Naive thymus-derived CD4-positive, alpha-beta T cell (primary cell): ENCODE results near the gene ANKRD44. TPM values are rescaled to one million over a fixed set of nuclear protein-coding genes. Genes with fewer than 3 reads are reported as not detected.
A peak's percentile ranks its signal among the peaks of the same experiment; 100 is the strongest.

Experiments used
- ATAC-seq: fragments of 150-1000 bp; cut with Tn5 transposase; 2 replicates; pipeline ENCODE4 v1.10.0; 2021; ENCODE audit warnings: mild to moderate bottlenecking, moderate library complexity
- CTCF ChIA-PET: fragments of 350-600 bp; sonication (Branson Sonifier 250); formaldehyde crosslinking; loops from one replicate; lab custom pipeline; 2021; ENCODE audit warnings: antibody characterized with exemption; lab: Charles Lee
- POLR2A ChIA-PET: fragments of 350-600 bp; sonication (Branson Sonifier 250); formaldehyde crosslinking; loops from one replicate; lab custom pipeline; 2021; ENCODE audit warnings: antibody characterized with exemption, inconsistent platforms; lab: Charles Lee
- DNase-seq, 9 donors: peaks; one replicate each; pipeline versions ENCODE4 v3.0.0 to v3.0.0-alpha.2; 2020 to 2022; ENCODE audit warnings: mixed read lengths in 1 of 9
- H3K27ac ChIP-seq: one replicate; pipeline ENCODE4 v1.7.0; 2013; ENCODE audit warnings: mild to moderate bottlenecking, low read depth, low read length, moderate library complexity
- H3K27me3 ChIP-seq, 2 donors: one replicate each; pipeline ENCODE4 v1.7.0; 2013; ENCODE audit warnings: low read length in 2 of 2, mild to moderate bottlenecking in 2 of 2, moderate library complexity in 2 of 2; ENCODE audit not compliant: control insufficient read depth in 2 of 2, insufficient read depth in 2 of 2
- H3K36me3 ChIP-seq, 3 experiments: 1 replicate in 2 of 3; 2 replicates in 1 of 3; pipeline ENCODE4 v1.7.0; 2013; ENCODE audit warnings: low read length in 3 of 3, mild to moderate bottlenecking in 3 of 3, moderate library complexity in 1 of 3; ENCODE audit not compliant: insufficient read depth in 3 of 3, control insufficient read depth in 2 of 3
- H3K4me1 ChIP-seq, 2 donors: one replicate each; pipeline ENCODE4 v1.7.0; 2013; ENCODE audit warnings: low read length in 2 of 2, mild to moderate bottlenecking in 2 of 2, moderate library complexity in 1 of 2; ENCODE audit not compliant: control insufficient read depth in 2 of 2, insufficient read depth in 2 of 2
- H3K4me3 ChIP-seq: 2 replicates; pipeline ENCODE4 v1.7.0; 2013; ENCODE audit warnings: mild to moderate bottlenecking, low read length
- H3K9me3 ChIP-seq, 3 experiments: 1 replicate in 2 of 3; 2 replicates in 1 of 3; pipeline ENCODE4 v1.7.0; 2013; ENCODE audit warnings: low read length in 3 of 3; ENCODE audit not compliant: control insufficient read depth in 2 of 3
- H3K27ac Mint-ChIP-seq, 9 donors: one replicate each; pipeline ENCODE4 v1.8.0; 2020 to 2022; ENCODE audit warnings: mixed read lengths in 9 of 9, mild to moderate bottlenecking in 8 of 9, moderate library complexity in 5 of 9, inconsistent platforms in 2 of 9
- H3K27me3 Mint-ChIP-seq, 5 donors: one replicate each; pipeline ENCODE4 v1.8.0; 2021 to 2022; ENCODE audit warnings: mixed read lengths in 5 of 5, mild to moderate bottlenecking in 1 of 5
- H3K36me3 Mint-ChIP-seq, 5 donors: one replicate each; pipeline ENCODE4 v1.8.0; 2020 to 2022; ENCODE audit warnings: mixed read lengths in 5 of 5, mild to moderate bottlenecking in 3 of 5, inconsistent platforms in 1 of 5
- H3K4me1 Mint-ChIP-seq, 7 donors: one replicate each; pipeline ENCODE4 v1.8.0; 2020 to 2022; ENCODE audit warnings: mixed read lengths in 7 of 7, mild to moderate bottlenecking in 3 of 7, inconsistent platforms in 1 of 7
- H3K4me3 Mint-ChIP-seq, 10 donors: one replicate each; pipeline ENCODE4 v1.8.0; 2020 to 2022; ENCODE audit warnings: mild to moderate bottlenecking in 10 of 10, mixed read lengths in 10 of 10, moderate library complexity in 6 of 10, inconsistent platforms in 2 of 10
- H3K9me3 Mint-ChIP-seq, 11 donors: one replicate each; pipeline ENCODE4 v1.8.0; 2020 to 2022; ENCODE audit warnings: mixed read lengths in 11 of 11, mild to moderate bottlenecking in 4 of 11, inconsistent platforms in 1 of 11, moderate library complexity in 1 of 11
- intact Hi-C, 2 donors: fragments of 100-400 bp; cut with micrococcal nuclease; formaldehyde crosslinking; loops; one replicate each; pipeline ENCODE4 v1.15.1; 2023
- polyA plus RNA-seq, 2 donors: library from polyadenylated mRNA; unstranded; fragments of 300-500 nt; fragmentation: Illumina TruSeq; gene quantifications; one replicate each; pipeline ENCODE4 v1.2.3, GENCODE V29; 2021
- total RNA-seq, 6 experiments: library from RNA in 5 of 6; stranded (reverse) in 5 of 6; gene quantifications; 1 replicate in 5 of 6; 2 replicates in 1 of 6; pipeline ENCODE4 v1.2.3 and lab custom pipeline; 2021 to 2026

Gene ANKRD44
- total and polyA plus RNA-seq, 7 experiments from 2014 or later, result 88.6 to 296 (median 235) TPM

GRCh38 chr2:197079832-197080555 is 230.6 kb downstream of the ANKRD44 start:
- DNase-seq (no peak), ATAC-seq (no peak)
- CTCF ChIA-PET, result interaction anchor here (0.6 kb wide), 1 partner anchor 9 kb away, joined by 3 read pairs; no protein-coding TSS in a partner anchor
- Mint-ChIP-seq H3K36me3 (peaks cover 46 to 85% (median 79%) of the 10 kb centered on the region in 5 donors), H3K4me1 (peaks cover 8 to 29% (median 18%) of the 10 kb centered on the region in 7 donors), H3K27me3 (no peaks in the 10 kb centered on the region), H3K9me3 (peaks cover 0 to 6% (median 0%) of the 10 kb centered on the region in 11 donors), H3K4me3 (no peak overlapping the region), H3K27ac (peak overlapping the region in 7 of 9 donors; percentile 18 to 84 (median 42))
- Histone ChIP-seq H3K27ac (no peak overlapping the region), H3K9me3 (no peaks in the 10 kb centered on the region), H3K4me3 (no peak overlapping the region), H3K36me3 (peaks cover 37 to 98% (median 45%) of the 10 kb centered on the region in 3 experiments), H3K4me1 (peaks cover 0 to under 1% of the 10 kb centered on the region in 2 donors), H3K27me3 (no peaks in the 10 kb centered on the region)
- intact Hi-C loops, result no loop called here
- POLR2A ChIA-PET, result no interaction called here

- peaks cover 37 to 95% (median 45%) of the 10 kb centered on the region in 3 experiments for H3K36me3 ChIP-seq
- no peak for ATAC-seq
- no peak overlapping the region for H3K4me3 Mint-ChIP-seq
- POLR2A ChIA-PET, result interaction anchor here (0.7 kb wide), 1 partner anchor 173 kb away, joined by 3 read pairs; no protein-coding TSS in a partner anchor
- intact Hi-C loops, result no loop called here
- no peak overlapping the region for H3K4me3 ChIP-seq
- H3K27me3 Mint-ChIP-seq, result no peaks in the 10 kb centered on the region
- H3K27ac ChIP-seq, result no peak overlapping the region
- CTCF ChIA-PET, result interaction anchor here (1.0 kb wide), 1 partner anchor 34 kb away, joined by 7 read pairs; no protein-coding TSS in a partner anchor
- no peaks in the 10 kb centered on the region for H3K9me3 ChIP-seq
- peak overlapping the region in 6 of 9 donors; percentile 18 to 70 (median 42) for H3K27ac Mint-ChIP-seq
- H3K36me3 Mint-ChIP-seq, result peaks cover 46 to 89% (median 82%) of the 10 kb centered on the region in 5 donors
- peaks cover 8 to 35% (median 23%) of the 10 kb centered on the region in 7 donors for H3K4me1 Mint-ChIP-seq
- H3K27me3 ChIP-seq, result no peaks in the 10 kb centered on the region
- peaks cover 0 to 6% (median 0%) of the 10 kb centered on the region in 11 donors for H3K9me3 Mint-ChIP-seq
- DNase-seq, result no peak
- H3K4me1 ChIP-seq, result peaks cover 0 to 6% of the 10 kb centered on the region in 2 donors
Observed at GRCh38 chr2:197079414-197079813, 231.2 kb downstream of the ANKRD44 start.

GRCh38 chr2:197078535-197078934 is 232.0 kb downstream of the ANKRD44 start:
- Histone ChIP-seq H3K9me3 (no peaks in the 10 kb centered on the region), H3K27ac (no peak overlapping the region), H3K36me3 (peaks cover 33 to 95% (median 45%) of the 10 kb centered on the region in 3 experiments), H3K4me3 (no peak overlapping the region), H3K4me1 (peaks cover 0 to 6% of the 10 kb centered on the region in 2 donors), H3K27me3 (no peaks in the 10 kb centered on the region)
- no peaks in the 10 kb centered on the region for H3K27me3 Mint-ChIP-seq
- peak overlapping the region in 8 of 9 donors; percentile 26 to 83 (median 42) for H3K27ac Mint-ChIP-seq
- H3K4me3 Mint-ChIP-seq, result no peak overlapping the region
- POLR2A ChIA-PET, result no interaction called here
- ATAC-seq (no peak), DNase-seq (no peak)
- peaks cover 40 to 89% (median 82%) of the 10 kb centered on the region in 5 donors for H3K36me3 Mint-ChIP-seq
- intact Hi-C loops, result no loop called here
- CTCF ChIA-PET, result interaction anchor here (1.0 kb wide), 1 partner anchor 35 kb away, joined by 7 read pairs; no protein-coding TSS in a partner anchor
- H3K9me3 Mint-ChIP-seq, result peaks cover 0 to 6% (median 0%) of the 10 kb centered on the region in 11 donors
- H3K4me1 Mint-ChIP-seq, result peaks cover 8 to 44% (median 27%) of the 10 kb centered on the region in 7 donors

GRCh38 chr2:197077336-197077735 is 233.2 kb downstream of the ANKRD44 start:
- no peak for ATAC-seq
- H3K9me3 ChIP-seq, result no peaks in the 10 kb centered on the region
- no peaks in the 10 kb centered on the region for H3K27me3 Mint-ChIP-seq
- ChIA-PET CTCF (no interaction called here), POLR2A (no interaction called here)
- H3K4me1 Mint-ChIP-seq, result peaks cover 12 to 56% (median 36%) of the 10 kb centered on the region in 7 donors
- peak overlapping the region in 4 of 9 donors; percentile 7 to 41 (median 20) for H3K27ac Mint-ChIP-seq
- H3K36me3 ChIP-seq, result peaks cover 25 to 91% (median 34%) of the 10 kb centered on the region in 3 experiments
- no peak overlapping the region for H3K4me3 Mint-ChIP-seq
- intact Hi-C loops, result no loop called here
- no peaks in the 10 kb centered on the region for H3K27me3 ChIP-seq
- no peak overlapping the region for H3K27ac ChIP-seq
- H3K4me1 ChIP-seq, result peaks cover 0 to 6% of the 10 kb centered on the region in 2 donors
- peaks cover 38 to 88% (median 81%) of the 10 kb centered on the region in 5 donors for H3K36me3 Mint-ChIP-seq
- DNase-seq, result no peak
- peaks cover 0 to 6% (median 0%) of the 10 kb centered on the region in 11 donors for H3K9me3 Mint-ChIP-seq
- no peak overlapping the region for H3K4me3 ChIP-seq

GRCh38 chr2:197076652-197077051 is 233.9 kb downstream of the ANKRD44 start:
- POLR2A ChIA-PET, result no interaction called here
- H3K27ac Mint-ChIP-seq, result peak overlapping the region in 5 of 9 donors; percentile 1 to 41 (median 28)
- CTCF ChIA-PET, result interaction anchor here (1.0 kb wide), 2 partner anchors 37 to 235 kb away, joined by 3 read pairs; no protein-coding TSS in a partner anchor
- peak overlapping the region in 1 of 10 donors; percentile 14 for H3K4me3 Mint-ChIP-seq
- no peak overlapping the region for H3K27ac ChIP-seq
- ATAC-seq (no peak), DNase-seq (no peak)
- H3K9me3 ChIP-seq, result no peaks in the 10 kb centered on the region
- H3K36me3 ChIP-seq, result peaks cover 25 to 84% (median 28%) of the 10 kb centered on the region in 3 experiments
- no peaks in the 10 kb centered on the region for H3K27me3 ChIP-seq
- peaks cover 0 to 6% (median 0%) of the 10 kb centered on the region in 11 donors for H3K9me3 Mint-ChIP-seq
- H3K4me3 ChIP-seq, result no peak overlapping the region
- H3K27me3 Mint-ChIP-seq, result no peaks in the 10 kb centered on the region
- intact Hi-C loops, result no loop called here
- peaks cover 0 to 6% of the 10 kb centered on the region in 2 donors for H3K4me1 ChIP-seq
- peaks cover 8 to 63% (median 43%) of the 10 kb centered on the region in 7 donors for H3K4me1 Mint-ChIP-seq
- peaks cover 33 to 86% (median 76%) of the 10 kb centered on the region in 5 donors for H3K36me3 Mint-ChIP-seq

- ChIA-PET POLR2A (no interaction called here), CTCF (interaction anchor here (1.0 kb wide), 2 partner anchors 38 to 236 kb away, joined by 3 read pairs; no protein-coding TSS in a partner anchor)
- peak overlapping the region in 5 of 9 donors; percentile 26 to 69 (median 58) for H3K27ac Mint-ChIP-seq
- DNase-seq, result peak in 2 of 9 donors; percentile 17 to 20
- H3K27me3 Mint-ChIP-seq, result no peaks in the 10 kb centered on the region
- H3K9me3 ChIP-seq, result no peaks in the 10 kb centered on the region
- peaks cover 0 to 6% (median 0%) of the 10 kb centered on the region in 11 donors for H3K9me3 Mint-ChIP-seq
- peaks cover 0 to 6% of the 10 kb centered on the region in 2 donors for H3K4me1 ChIP-seq
- H3K36me3 Mint-ChIP-seq, result peaks cover 36 to 86% (median 77%) of the 10 kb centered on the region in 5 donors
- ATAC-seq, result peak; percentile 24
- H3K27ac ChIP-seq, result no peak overlapping the region
- no peaks in the 10 kb centered on the region for H3K27me3 ChIP-seq
- peaks cover 17 to 76% (median 20%) of the 10 kb centered on the region in 3 experiments for H3K36me3 ChIP-seq
- H3K4me1 Mint-ChIP-seq, result peaks cover 12 to 71% (median 51%) of the 10 kb centered on the region in 7 donors
- intact Hi-C loops, result no loop called here
- no peak overlapping the region for H3K4me3 ChIP-seq
- H3K4me3 Mint-ChIP-seq, result peak overlapping the region in 1 of 10 donors; percentile 23
Observed at GRCh38 chr2:197075754-197076337, 234.7 kb downstream of the ANKRD44 start.
